Measurements from ENCODE around the gene PLA2G15. TPM values are rescaled to one million over a fixed set of nuclear protein-coding genes. Genes with fewer than 3 reads are reported as not detected.

The PLA2G15 gene
- total RNA-seq, 1 donor from 2014 or later: 25.9 TPM

DNA sequence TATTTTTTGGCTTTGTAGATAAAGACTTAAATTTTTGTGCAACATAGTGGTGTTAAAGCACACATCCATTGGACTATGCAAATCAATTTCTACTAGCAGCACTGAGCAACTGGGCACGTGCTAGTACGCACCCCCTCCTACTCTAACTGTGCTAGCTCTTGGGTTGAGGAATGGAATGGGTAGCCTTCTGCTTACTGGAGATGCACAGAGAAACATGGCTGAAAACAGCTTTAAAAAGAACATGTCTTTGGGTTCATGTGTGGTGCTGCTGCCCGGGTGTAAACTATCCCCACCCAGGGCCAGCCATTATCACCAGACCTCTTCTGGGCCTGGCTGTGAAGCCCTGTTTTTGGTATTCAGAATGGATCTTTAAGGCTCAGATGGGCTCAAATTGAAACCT is 16.5 kb upstream of the PLA2G15 start:
- H3K36me3 Mint-ChIP-seq (ENCODE audit: unreplicated experiment): peaks cover 6% of the 10 kb centered on the region
- TF ChIP-seq CTCF (IDR thresholded peaks at IDR 0.05): no peak
- peaks cover 10% of the 10 kb centered on the region for H3K4me1 Mint-ChIP-seq (ENCODE audit: unreplicated experiment)
- no peak overlapping the region for H3K27ac Mint-ChIP-seq (ENCODE audit: unreplicated experiment)
- H3K9me3 Mint-ChIP-seq (ENCODE audit: unreplicated experiment): no peaks in the 10 kb centered on the region
- no peak overlapping the region for H3K4me3 Mint-ChIP-seq (ENCODE audit: unreplicated experiment)
- no peak for DNase-seq (ENCODE audit: extremely low spot score, unreplicated experiment)
- H3K27me3 Mint-ChIP-seq (ENCODE audit: unreplicated experiment): no peaks in the 10 kb centered on the region

- peaks cover 6% of the 10 kb centered on the region for H3K36me3 Mint-ChIP-seq (ENCODE audit: unreplicated experiment)
- peak; percentile 87 for TF ChIP-seq CTCF (IDR thresholded peaks at IDR 0.05)
- H3K27me3 Mint-ChIP-seq (ENCODE audit: unreplicated experiment): no peaks in the 10 kb centered on the region
- H3K4me1 Mint-ChIP-seq (ENCODE audit: unreplicated experiment): peaks cover 11% of the 10 kb centered on the region
- DNase-seq (ENCODE audit: extremely low spot score, unreplicated experiment): no peak
- H3K9me3 Mint-ChIP-seq (ENCODE audit: unreplicated experiment): no peaks in the 10 kb centered on the region
- H3K27ac Mint-ChIP-seq (ENCODE audit: unreplicated experiment): peak overlapping the region; percentile 42
- no peak overlapping the region for H3K4me3 Mint-ChIP-seq (ENCODE audit: unreplicated experiment)
Observed at GRCh38 chr16:68229431-68230175, 15.6 kb upstream of the PLA2G15 start.

GRCh38 chr16:68230176-68230571 is 15.0 kb upstream of the PLA2G15 start:
- Mint-ChIP-seq H3K4me1 (ENCODE audit: unreplicated experiment) (peaks cover 13% of the 10 kb centered on the region), H3K4me3 (ENCODE audit: unreplicated experiment) (no peak overlapping the region), H3K9me3 (ENCODE audit: unreplicated experiment) (no peaks in the 10 kb centered on the region), H3K36me3 (ENCODE audit: unreplicated experiment) (peaks cover 5% of the 10 kb centered on the region), H3K27me3 (ENCODE audit: unreplicated experiment) (no peaks in the 10 kb centered on the region), H3K27ac (ENCODE audit: unreplicated experiment) (no peak overlapping the region)
- DNase-seq (ENCODE audit: extremely low spot score, unreplicated experiment): no peak
- TF ChIP-seq CTCF (IDR thresholded peaks at IDR 0.05): no peak

DNA sequence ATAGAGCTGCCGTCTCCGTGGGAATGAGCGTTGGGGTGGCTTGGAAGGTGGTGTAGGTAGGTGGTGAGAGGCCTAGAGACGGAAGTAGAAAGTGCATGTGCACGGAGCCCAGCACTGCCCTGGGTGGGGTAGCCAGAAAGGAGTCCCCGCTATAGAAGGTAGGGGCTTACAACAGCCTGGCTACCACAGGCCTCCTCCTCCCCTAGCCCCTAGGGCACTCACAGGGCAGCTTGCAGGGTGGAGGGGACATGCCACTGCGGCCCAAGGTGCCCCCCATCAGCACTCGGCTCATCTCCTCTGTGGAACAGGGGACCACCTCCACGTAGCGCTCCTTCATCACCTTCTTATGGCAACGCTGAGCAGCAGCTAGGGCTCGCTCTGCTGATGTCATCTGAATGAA is 14.2 kb upstream of the PLA2G15 start:
- DNase-seq (ENCODE audit: extremely low spot score, unreplicated experiment): no peak
- Mint-ChIP-seq H3K4me3 (ENCODE audit: unreplicated experiment) (no peak overlapping the region), H3K27ac (ENCODE audit: unreplicated experiment) (no peak overlapping the region), H3K36me3 (ENCODE audit: unreplicated experiment) (peaks cover 2% of the 10 kb centered on the region), H3K27me3 (ENCODE audit: unreplicated experiment) (no peaks in the 10 kb centered on the region), H3K9me3 (ENCODE audit: unreplicated experiment) (no peaks in the 10 kb centered on the region), H3K4me1 (ENCODE audit: unreplicated experiment) (peaks cover 13% of the 10 kb centered on the region)
- TF ChIP-seq CTCF (IDR thresholded peaks at IDR 0.05): no peak

- peaks cover 2% of the 10 kb centered on the region for H3K36me3 Mint-ChIP-seq (ENCODE audit: unreplicated experiment)
- no peak for DNase-seq (ENCODE audit: extremely low spot score, unreplicated experiment)
- no peak overlapping the region for H3K4me3 Mint-ChIP-seq (ENCODE audit: unreplicated experiment)
- peaks cover 17% of the 10 kb centered on the region for H3K4me1 Mint-ChIP-seq (ENCODE audit: unreplicated experiment)
- H3K27ac Mint-ChIP-seq (ENCODE audit: unreplicated experiment): no peak overlapping the region
- H3K27me3 Mint-ChIP-seq (ENCODE audit: unreplicated experiment): no peaks in the 10 kb centered on the region
- no peak for TF ChIP-seq CTCF (IDR thresholded peaks at IDR 0.05)
- no peaks in the 10 kb centered on the region for H3K9me3 Mint-ChIP-seq (ENCODE audit: unreplicated experiment)
Observed at GRCh38 chr16:68231384-68232136, 13.6 kb upstream of the PLA2G15 start.
